Inflammatory macrophage (primary cell): ENCODE results near the gene SKA1.
"Not testable (repeated sequence)": the region's sequence is repeated elsewhere in the genome, so short reads cannot be mapped to it uniquely, and the experiment has no call there.

ENCODE experiments used
- DNase-seq, 2 donors: peaks; one replicate each; pipeline ENCODE4 v3.0.0-alpha.2; 2020 to 2022

SKA1 gene

GRCh38 chr18:50396005-50396660 is 21.3 kb downstream of the SKA1 start:
- DNase-seq: no peak

DNA sequence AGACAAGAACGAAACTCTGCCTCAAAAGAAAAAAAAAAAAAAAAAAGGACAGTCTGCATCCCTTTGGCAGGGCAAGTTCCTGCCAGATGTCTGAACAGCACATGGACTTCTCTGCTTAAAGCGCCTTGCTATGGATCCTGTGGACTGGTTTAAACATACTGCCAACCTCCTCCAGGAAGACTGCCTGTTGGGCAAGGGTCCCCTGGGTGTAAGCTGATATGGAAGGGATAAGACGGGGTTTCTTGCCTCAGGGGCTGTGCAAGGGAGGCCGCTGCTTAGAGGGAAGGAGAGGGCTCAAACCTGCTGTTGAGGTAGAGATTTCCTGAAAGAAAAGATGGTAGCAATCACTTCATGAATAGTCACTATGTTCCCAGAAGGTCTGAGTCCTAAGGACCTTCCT is 22.2 kb downstream of the SKA1 start:
- no peak for DNase-seq

DNA sequence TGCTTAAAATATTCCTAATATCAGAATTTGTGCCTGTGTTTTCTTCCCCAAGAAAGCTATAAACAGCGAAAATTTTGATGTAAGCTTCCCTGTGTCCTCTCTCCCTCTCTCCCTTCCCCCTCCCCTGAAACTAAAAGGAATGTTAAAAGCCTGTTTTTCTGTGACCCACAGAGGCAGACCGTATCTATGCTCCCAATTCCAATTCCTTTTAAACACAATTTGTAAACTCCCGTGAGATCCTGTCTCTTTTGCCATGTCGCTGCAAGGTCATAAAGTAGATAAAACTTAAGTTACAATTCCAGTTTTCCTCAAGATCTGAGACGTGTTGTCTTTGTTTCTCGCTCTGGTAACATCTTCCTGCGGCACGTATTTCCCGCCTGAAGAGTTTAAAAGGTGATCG is 23.3 kb downstream of the SKA1 start:
- no peak for DNase-seq

DNA sequence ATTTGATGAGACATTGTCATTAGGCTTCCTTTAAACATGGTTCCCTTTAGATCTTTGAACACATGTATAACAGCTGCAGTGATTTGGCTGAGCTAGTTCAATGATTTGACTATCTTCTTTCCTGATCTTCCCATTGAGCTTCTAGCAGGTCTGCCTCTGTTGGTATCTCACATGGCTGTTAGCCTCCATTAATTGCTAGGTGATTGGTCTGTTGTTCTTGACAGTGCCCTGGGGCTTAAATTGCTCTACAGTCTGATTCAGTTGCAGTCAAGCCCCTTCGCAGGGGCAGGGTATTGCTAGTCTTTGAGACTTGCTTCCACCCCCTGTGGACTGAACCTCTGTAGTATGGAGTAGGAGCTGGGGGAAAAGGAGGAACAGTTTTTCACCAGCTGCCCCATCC is 24.1 kb downstream of the SKA1 start:
- no peak for DNase-seq

DNA sequence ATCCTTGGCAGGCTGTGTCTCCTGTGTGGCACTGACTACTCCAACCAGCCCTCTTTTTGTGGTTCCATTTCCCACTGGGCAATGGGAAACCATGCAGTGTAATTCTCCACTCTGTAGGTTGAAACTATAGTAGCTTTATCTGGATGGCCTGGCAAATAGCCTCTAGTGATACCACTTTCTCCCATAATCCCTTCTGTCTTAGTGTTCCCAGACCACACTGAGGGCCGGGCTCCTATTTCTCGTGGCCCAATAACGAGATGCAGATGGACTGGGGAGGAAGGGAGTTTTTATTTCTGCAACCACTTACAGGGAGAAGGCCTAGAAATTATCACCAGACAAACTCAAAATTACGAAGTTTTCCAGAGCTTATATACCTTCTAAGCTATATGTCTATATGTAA is 24.7 kb downstream of the SKA1 start:
- DNase-seq: no peak

GRCh38 chr18:50400438-50400837 is 25.6 kb downstream of the SKA1 start:
- DNase-seq: not testable (repeated sequence)

GRCh38 chr18:50401295-50401694 is 26.4 kb downstream of the SKA1 start:
- DNase-seq: no peak

- DNase-seq: no peak
Observed at GRCh38 chr18:50401888-50402287, 27.0 kb downstream of the SKA1 start.

DNA sequence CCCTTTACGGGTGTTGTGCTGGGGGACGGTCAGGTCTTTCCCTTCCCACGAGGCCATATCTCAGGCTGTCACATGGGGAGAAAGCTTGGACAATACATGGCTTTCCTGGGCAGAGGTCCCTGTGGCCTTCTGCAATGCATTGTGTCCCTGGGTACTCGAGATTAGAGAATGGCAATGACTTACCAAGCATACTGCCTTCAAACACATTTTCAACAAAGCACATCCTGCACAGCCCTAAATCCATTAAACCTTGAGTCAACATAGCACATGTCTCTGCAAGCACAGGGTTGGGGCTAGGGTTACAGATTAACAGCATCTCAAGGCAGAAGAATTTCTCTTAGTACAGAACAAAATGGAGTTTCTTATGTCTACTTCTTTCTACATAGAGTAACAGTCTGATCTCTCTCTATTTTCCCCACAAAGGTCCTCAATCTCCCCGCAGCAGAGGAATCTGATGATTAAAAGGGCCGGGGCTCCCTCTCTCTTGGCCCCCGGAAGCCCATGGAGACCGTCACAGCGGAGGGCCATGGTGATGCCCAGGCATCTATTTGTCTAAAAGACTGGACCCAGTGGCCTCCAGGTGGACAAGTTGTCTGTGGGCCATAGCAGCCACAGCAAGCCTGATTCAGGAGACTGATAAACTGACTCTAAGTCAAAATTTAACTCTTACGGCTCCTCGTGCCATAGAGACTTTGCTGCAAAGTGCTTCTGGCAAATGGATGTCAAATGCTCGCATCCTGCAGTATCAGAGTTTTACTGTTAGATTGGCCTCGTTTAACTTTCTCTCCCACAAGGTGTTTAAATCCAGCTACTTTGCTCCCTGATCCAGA is 30.1 kb downstream of the SKA1 start:
- not testable (repeated sequence) for DNase-seq

- no peak for DNase-seq
Observed at GRCh38 chr18:50405582-50406271, 30.9 kb downstream of the SKA1 start.

DNA sequence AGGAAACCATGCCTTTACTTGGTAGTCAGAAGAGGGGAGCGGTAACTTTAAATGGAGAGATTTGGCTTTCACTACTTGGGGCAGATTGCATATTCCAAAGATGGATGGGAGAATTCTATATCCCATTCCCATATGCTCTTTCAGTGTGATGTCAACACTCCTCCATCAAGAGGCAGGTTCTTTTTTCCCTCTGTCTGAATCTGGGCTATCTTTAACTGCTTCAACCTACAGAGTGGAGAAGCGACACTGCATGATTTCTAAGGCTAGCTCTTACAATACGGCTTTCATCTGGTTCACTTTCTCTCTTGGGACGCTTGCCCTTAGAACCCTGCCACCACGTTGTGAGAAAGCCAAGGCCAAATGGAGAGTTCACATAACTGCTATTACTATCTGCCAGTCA is 34.4 kb downstream of the SKA1 start:
- no peak for DNase-seq

- DNase-seq: no peak
Observed at GRCh38 chr18:50410008-50410407, 35.2 kb downstream of the SKA1 start.

- DNase-seq: no peak
Observed at GRCh38 chr18:50410894-50411293, 36.0 kb downstream of the SKA1 start.

GRCh38 chr18:50416832-50417231 is 42.0 kb downstream of the SKA1 start:
- DNase-seq: not testable (repeated sequence)

- DNase-seq: not testable (repeated sequence)
Observed at GRCh38 chr18:50417705-50418104, 42.9 kb downstream of the SKA1 start.

- no peak for DNase-seq
Observed at GRCh38 chr18:50418650-50419049, 43.8 kb downstream of the SKA1 start.

- no peak for DNase-seq
Observed at GRCh38 chr18:50422286-50422898, 47.5 kb downstream of the SKA1 start.

- no peak for DNase-seq
Observed at GRCh38 chr18:50424877-50425690, 50.2 kb downstream of the SKA1 start.

DNA sequence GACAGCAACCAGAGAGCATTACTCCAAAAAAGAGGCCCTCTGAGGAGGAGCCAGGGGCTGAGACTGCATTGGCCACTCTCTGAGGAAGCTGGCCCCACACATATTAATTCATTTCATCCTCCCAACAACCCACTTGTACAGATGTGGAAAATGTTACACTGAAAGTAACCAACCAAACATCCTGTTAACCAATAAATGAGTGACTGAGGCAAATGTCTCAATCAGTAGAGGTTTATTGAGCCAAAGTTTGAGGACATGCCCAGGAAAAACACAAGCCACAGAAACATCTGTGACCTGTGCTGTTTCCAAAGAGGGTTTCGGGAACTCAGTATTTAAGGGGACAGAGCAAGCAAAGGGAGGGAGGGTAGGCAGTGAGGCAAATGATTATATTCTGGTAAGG is 53.0 kb downstream of the SKA1 start:
- no peak for DNase-seq

DNA sequence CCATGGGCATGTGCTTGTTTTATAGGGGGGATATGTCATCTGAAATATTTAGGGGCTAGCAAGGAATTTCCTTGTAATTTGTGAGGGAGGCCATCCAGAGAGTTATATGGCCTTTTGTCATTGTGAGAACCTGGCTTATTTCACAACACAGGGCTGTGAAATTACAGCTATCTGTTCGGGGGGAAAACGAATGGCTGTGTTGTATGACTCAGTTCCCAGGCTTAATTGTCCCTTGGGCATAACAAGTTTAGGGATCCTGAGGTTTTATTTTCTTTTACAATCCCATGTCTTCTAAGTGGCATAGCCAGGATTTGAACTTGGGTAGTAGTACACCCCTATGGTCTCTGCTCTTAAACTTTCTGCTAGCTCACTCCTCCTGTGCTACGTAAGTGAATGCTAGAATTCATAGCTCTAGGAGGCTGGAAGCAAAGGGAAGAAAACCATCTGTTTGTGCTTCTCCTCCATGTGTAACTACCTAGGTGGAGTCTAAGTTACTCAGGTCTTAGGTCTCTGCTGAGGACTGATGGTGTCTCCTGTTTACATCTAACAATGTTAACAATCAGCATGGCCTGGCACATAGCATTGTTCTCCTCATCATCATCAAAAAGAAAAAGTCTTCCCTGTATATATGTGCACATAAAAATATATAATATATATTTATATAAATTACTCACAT is 53.8 kb downstream of the SKA1 start:
- DNase-seq: no peak

DNA sequence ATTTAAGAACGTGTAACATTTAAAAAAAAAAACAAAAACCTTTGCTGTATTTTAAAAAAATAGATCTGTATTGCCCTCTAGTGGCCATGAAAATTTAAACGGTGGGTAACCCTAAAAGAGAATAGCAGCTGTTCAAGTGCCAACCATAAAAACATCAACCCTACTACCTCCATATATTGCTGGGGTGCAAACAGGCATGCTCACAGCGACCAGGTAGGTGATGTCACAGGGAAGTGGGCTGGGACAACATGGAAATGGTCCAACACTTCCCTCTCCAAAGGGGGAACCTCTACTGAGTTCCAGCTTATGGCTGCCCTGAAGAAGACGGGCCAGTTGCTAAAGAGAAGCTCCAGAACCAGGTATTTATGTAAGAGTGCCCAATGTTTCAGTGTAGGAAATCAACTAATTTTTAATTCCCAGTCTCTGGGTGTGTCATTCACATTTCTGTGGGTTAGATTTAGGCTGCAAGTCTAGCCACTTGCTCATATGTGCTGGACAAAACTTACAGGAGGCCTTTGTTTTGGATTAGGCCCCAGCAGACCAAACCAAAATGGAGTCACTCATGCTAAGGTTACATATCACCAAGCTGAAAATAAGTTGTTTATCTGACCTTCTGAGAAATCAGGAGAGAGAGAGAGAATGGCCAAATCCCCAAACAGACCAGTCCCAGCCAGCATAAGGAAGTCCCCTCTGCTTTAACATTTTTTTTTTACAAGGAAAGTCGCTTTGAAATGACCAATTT is 54.5 kb downstream of the SKA1 start:
- peak in 1 of 2 donors; percentile 8 for DNase-seq
